H9 (cell line): Measurements from ENCODE around the gene PEMT. TPM values are rescaled to one million over a fixed set of nuclear protein-coding genes. Genes with fewer than 3 reads are reported as not detected.

Experiments used
- DNase-seq: peaks from one replicate; pipeline ENCODE4 v3.0.0-alpha.2; 2017
- H2AFZ ChIP-seq: one replicate; pipeline ENCODE4 v1.6.1; 2013; ENCODE audit warnings: mild to moderate bottlenecking, low read length, control low read depth, moderate library complexity
- H2AK5ac ChIP-seq: 2 replicates; pipeline ENCODE4 v1.6.1; 2013; ENCODE audit warnings: low read length, control low read depth, mixed read lengths; ENCODE audit not compliant: insufficient read length
- H2BK120ac ChIP-seq: one replicate; pipeline ENCODE4 v1.6.1; 2013; ENCODE audit warnings: low read depth, mild to moderate bottlenecking, low read length, control low read depth, inconsistent platforms; ENCODE audit not compliant: poor library complexity, severe bottlenecking
- H2BK12ac ChIP-seq: 2 replicates; pipeline ENCODE4 v1.6.1; 2013; ENCODE audit warnings: low read length, control low read depth, mixed read lengths, low read depth; ENCODE audit not compliant: insufficient read length
- H2BK15ac ChIP-seq: 2 replicates; pipeline ENCODE4 v1.6.1; 2013; ENCODE audit warnings: low read depth, low read length, control low read depth
- H2BK20ac ChIP-seq: one replicate; pipeline ENCODE4 v1.6.1; 2013; ENCODE audit warnings: low read depth, mild to moderate bottlenecking, low read length, control low read depth, inconsistent platforms; ENCODE audit not compliant: poor library complexity, severe bottlenecking
- H2BK5ac ChIP-seq: 2 replicates; pipeline ENCODE4 v1.6.1; 2013; ENCODE audit warnings: low read length, control low read depth, mixed read lengths; ENCODE audit not compliant: insufficient read length
- H3K14ac ChIP-seq: 2 replicates; pipeline ENCODE4 v1.6.1; 2013; ENCODE audit warnings: low read length, control low read depth; ENCODE audit not compliant: insufficient read depth
- H3K18ac ChIP-seq: 2 replicates; pipeline ENCODE4 v1.6.1; 2013; ENCODE audit warnings: low read depth, mild to moderate bottlenecking, mixed read lengths, low read length, control low read depth; ENCODE audit not compliant: insufficient read length
- H3K23ac ChIP-seq: 2 replicates; pipeline ENCODE4 v1.6.1; 2013; ENCODE audit warnings: low read length, control low read depth, mixed read lengths, low read depth; ENCODE audit not compliant: insufficient read length
- H3K23me2 ChIP-seq: 2 replicates; pipeline ENCODE4 v1.6.1; 2013; ENCODE audit warnings: low read depth, mild to moderate bottlenecking, mixed read lengths, low read length, control low read depth; ENCODE audit not compliant: insufficient read length, poor library complexity, severe bottlenecking
- H3K27ac ChIP-seq: 2 replicates; pipeline ENCODE4 v1.5.1; 2013; ENCODE audit warnings: low read length, control low read depth, mixed read lengths, low read depth; ENCODE audit not compliant: insufficient read length
- H3K27me3 ChIP-seq: 2 replicates; pipeline ENCODE4 v1.6.1; 2013; ENCODE audit warnings: low read length, control low read depth, inconsistent platforms; ENCODE audit not compliant: insufficient read depth
- H3K4ac ChIP-seq: 2 replicates; pipeline ENCODE4 v1.6.1; 2013; ENCODE audit warnings: low read depth, mild to moderate bottlenecking, control low read depth, inconsistent platforms, low read length, moderate library complexity
- H3K4me1 ChIP-seq: 2 replicates; pipeline ENCODE4 v1.6.1; 2013; ENCODE audit warnings: low read length, control low read depth, inconsistent platforms; ENCODE audit not compliant: insufficient read depth
- H3K4me2 ChIP-seq: 2 replicates; pipeline ENCODE4 v1.6.1; 2013; ENCODE audit warnings: low read length, control low read depth, mixed read lengths; ENCODE audit not compliant: insufficient read length, insufficient read depth
- H3K56ac ChIP-seq: 2 replicates; pipeline ENCODE4 v1.6.1; 2013; ENCODE audit warnings: low read depth, mild to moderate bottlenecking, mixed read lengths, low read length, control low read depth; ENCODE audit not compliant: insufficient read length
- H3K79me1 ChIP-seq: 2 replicates; pipeline ENCODE4 v1.6.1; 2013; ENCODE audit warnings: low read depth, mild to moderate bottlenecking, moderate library complexity, low read length, control low read depth, inconsistent platforms; ENCODE audit not compliant: insufficient read depth, poor library complexity, severe bottlenecking
- H3K79me2 ChIP-seq: 2 replicates; pipeline ENCODE4 v1.6.1; 2013; ENCODE audit warnings: low read length, control low read depth, inconsistent platforms; ENCODE audit not compliant: insufficient read depth
- H3K9ac ChIP-seq: 2 replicates; pipeline ENCODE4 v1.6.1; 2013; ENCODE audit warnings: low read length, control low read depth, mixed read lengths; ENCODE audit not compliant: insufficient read length; ENCODE audit errors: extremely low read depth
- H3K9me3 ChIP-seq: one replicate; pipeline ENCODE4 v1.6.1; 2013; ENCODE audit warnings: low read depth, low read length, inconsistent platforms; ENCODE audit not compliant: control insufficient read depth
- H3T11ph ChIP-seq: one replicate; pipeline ENCODE4 v1.6.1; 2013; ENCODE audit warnings: mild to moderate bottlenecking, low read length, control low read depth, inconsistent platforms
- H4K20me1 ChIP-seq: one replicate; pipeline ENCODE4 v1.6.1; 2013; ENCODE audit not compliant: control insufficient read depth, insufficient read length, insufficient read depth
- H4K5ac ChIP-seq: 2 replicates; pipeline ENCODE4 v1.6.1; 2013; ENCODE audit warnings: low read depth, mild to moderate bottlenecking, mixed read lengths, low read length, control low read depth; ENCODE audit not compliant: insufficient read length
- H4K8ac ChIP-seq: replicated peaks from 2 replicates; pipeline ENCODE4 v1.6.1; 2013; ENCODE audit warnings: low read length, control low read depth, mixed read lengths, low read depth; ENCODE audit not compliant: insufficient read length
- H4K91ac ChIP-seq: 2 replicates; pipeline ENCODE4 v1.6.1; 2013; ENCODE audit warnings: low read depth, mild to moderate bottlenecking, moderate library complexity, mixed read lengths, low read length, control low read depth; ENCODE audit not compliant: insufficient read length
- H3K27ac Mint-ChIP-seq, 3 experiments: 2 replicates in 2 of 3; 3 replicates in 1 of 3; pipeline ENCODE4 v1.8.0; 2020 to 2021; ENCODE audit warnings: mixed read lengths in 3 of 3, mild to moderate bottlenecking in 1 of 3, moderate library complexity in 1 of 3
- H3K27me3 Mint-ChIP-seq: 2 replicates; pipeline ENCODE4 v1.8.0; 2021; ENCODE audit warnings: low read depth, mild to moderate bottlenecking, moderate library complexity, mixed read lengths
- H3K36me3 Mint-ChIP-seq, 3 experiments: 2 replicates in 2 of 3; 3 replicates in 1 of 3; pipeline ENCODE4 v1.8.0; 2020 to 2021; ENCODE audit warnings: low read depth in 3 of 3, mixed read lengths in 3 of 3; ENCODE audit not compliant: insufficient read depth in 1 of 3
- H3K4me1 Mint-ChIP-seq, 2 experiments: 2 replicates each; pipeline ENCODE4 v1.8.0; 2020; ENCODE audit warnings: mixed read lengths in 2 of 2
- H3K4me3 Mint-ChIP-seq, 2 experiments: 2 replicates in 1 of 2; 3 replicates in 1 of 2; pipeline ENCODE4 v1.8.0; 2020 to 2021; ENCODE audit warnings: mild to moderate bottlenecking in 2 of 2, mixed read lengths in 2 of 2, moderate library complexity in 1 of 2
- H3K9me3 Mint-ChIP-seq, 2 experiments: 2 replicates in 1 of 2; 3 replicates in 1 of 2; pipeline ENCODE4 v1.8.0; 2020; ENCODE audit warnings: mild to moderate bottlenecking in 2 of 2, mixed read lengths in 2 of 2, moderate library complexity in 1 of 2
- WGBS: extraction: QIAGEN DNeasy Blood & Tissue Kit; methylation state at CpG from one replicate; pipeline ENCODE4 v1.1.7; 2013; ENCODE audit warnings: missing lambda C conversion rate, low lambda C conversion rate, mixed read lengths; ENCODE audit not compliant: insufficient read length; ENCODE audit errors: extremely low coverage; 5-methylcytosine and 5-hydroxymethylcytosine counted together
- total RNA-seq: library from RNA; stranded (reverse); gene quantifications from 2 replicates; pipeline ENCODE4 v1.2.1, GENCODE V29; 2021
- TF ChIP-seq, protein P1 (sequence below): fragments of 200-600 bp; sonication (generic); conservative IDR thresholded peaks from 3 replicates; pipeline ENCODE4 v1.8.0; 2021; ENCODE audit warnings: antibody characterized with exemption, mild to moderate bottlenecking

PEMT gene
- total RNA-seq, 1 experiment from 2014 or later = 63.2 TPM

DNA sequence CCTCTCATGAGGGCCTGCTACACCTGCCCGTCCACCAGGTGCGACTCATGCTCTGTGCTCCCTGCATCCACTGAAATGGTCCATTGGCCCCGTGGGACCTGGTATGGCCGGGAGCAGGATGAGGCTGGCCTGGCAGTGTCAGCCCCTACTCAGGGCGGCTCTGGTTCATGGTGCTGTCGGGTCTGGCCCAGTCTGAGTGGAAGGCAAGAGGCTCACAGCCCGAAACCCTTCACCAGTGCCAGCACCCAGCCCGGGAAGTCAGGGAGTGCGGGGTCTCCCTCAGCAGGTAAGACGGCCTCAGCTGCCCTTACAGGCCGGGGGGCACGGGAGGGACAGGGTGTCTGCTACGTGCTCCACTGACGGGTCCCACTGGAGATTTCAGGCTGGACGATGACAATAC lies 54.8 kb downstream of the PEMT start:
- Mint-ChIP-seq H3K36me3 (peaks cover 0 to 3% (median 0%) of the 10 kb centered on the region in 3 experiments; a peak in 1 of 7 replicates), H3K9me3 (no peaks in the 10 kb centered on the region), H3K27me3 (no peaks in the 10 kb centered on the region; the same call in 1 of the 2 replicates), H3K4me1 (peaks cover 10 to 11% of the 10 kb centered on the region in 2 experiments), H3K27ac (peak overlapping the region in 1 of 3 experiments; percentile 48; a peak in 1 of 7 replicates), H3K4me3 (no peak overlapping the region)
- WGBS = no CpG with 5 or more reads among the region's 15 CpGs
- H3K27me3 ChIP-seq = no peaks in the 10 kb centered on the region
- no peak overlapping the region for H2AK5ac ChIP-seq
- H4K5ac ChIP-seq = no peak overlapping the region
- H4K8ac ChIP-seq = no peak overlapping the region
- H3K4me2 ChIP-seq = no peak overlapping the region
- no peak overlapping the region for H2AFZ ChIP-seq
- no peak overlapping the region for H4K91ac ChIP-seq
- no peak overlapping the region for H2BK5ac ChIP-seq
- H4K20me1 ChIP-seq = no peaks in the 10 kb centered on the region
- no peaks in the 10 kb centered on the region for H3K9me3 ChIP-seq
- H2BK12ac ChIP-seq = no peak overlapping the region
- no peak overlapping the region for H3K23ac ChIP-seq
- no peaks in the 10 kb centered on the region for H3K79me2 ChIP-seq
- no peak overlapping the region for H2BK15ac ChIP-seq
- H3K56ac ChIP-seq = no peak overlapping the region
- no peaks in the 10 kb centered on the region for H3K79me1 ChIP-seq
- H3T11ph ChIP-seq = no peak overlapping the region
- no peaks in the 10 kb centered on the region for H3K4me1 ChIP-seq
- no peak overlapping the region; the same call in 1 of the 2 replicates for H3K4ac ChIP-seq
- no peak overlapping the region for H3K9ac ChIP-seq
- no peak overlapping the region for H2BK120ac ChIP-seq
- no peak overlapping the region for H3K18ac ChIP-seq
- H2BK20ac ChIP-seq = no peak overlapping the region
- H3K14ac ChIP-seq = peak overlapping the region; percentile 45; the same call in 1 of the 2 replicates
- TF ChIP-seq, protein P1, sequence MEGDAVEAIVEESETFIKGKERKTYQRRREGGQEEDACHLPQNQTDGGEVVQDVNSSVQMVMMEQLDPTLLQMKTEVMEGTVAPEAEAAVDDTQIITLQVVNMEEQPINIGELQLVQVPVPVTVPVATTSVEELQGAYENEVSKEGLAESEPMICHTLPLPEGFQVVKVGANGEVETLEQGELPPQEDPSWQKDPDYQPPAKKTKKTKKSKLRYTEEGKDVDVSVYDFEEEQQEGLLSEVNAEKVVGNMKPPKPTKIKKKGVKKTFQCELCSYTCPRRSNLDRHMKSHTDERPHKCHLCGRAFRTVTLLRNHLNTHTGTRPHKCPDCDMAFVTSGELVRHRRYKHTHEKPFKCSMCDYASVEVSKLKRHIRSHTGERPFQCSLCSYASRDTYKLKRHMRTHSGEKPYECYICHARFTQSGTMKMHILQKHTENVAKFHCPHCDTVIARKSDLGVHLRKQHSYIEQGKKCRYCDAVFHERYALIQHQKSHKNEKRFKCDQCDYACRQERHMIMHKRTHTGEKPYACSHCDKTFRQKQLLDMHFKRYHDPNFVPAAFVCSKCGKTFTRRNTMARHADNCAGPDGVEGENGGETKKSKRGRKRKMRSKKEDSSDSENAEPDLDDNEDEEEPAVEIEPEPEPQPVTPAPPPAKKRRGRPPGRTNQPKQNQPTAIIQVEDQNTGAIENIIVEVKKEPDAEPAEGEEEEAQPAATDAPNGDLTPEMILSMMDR = no peak
- no peak for DNase-seq
- no peaks in the 10 kb centered on the region for H3K23me2 ChIP-seq
- H3K27ac ChIP-seq = no peak overlapping the region
